Measurements from ENCODE around the gene ZNF195. TPM values are rescaled to one million over a fixed set of nuclear protein-coding genes. Genes with fewer than 3 reads are reported as not detected.

Gene ZNF195
- total and polyA plus RNA-seq, 10 donors: 15.3 to 39.8 (median 28.3) TPM

DNA sequence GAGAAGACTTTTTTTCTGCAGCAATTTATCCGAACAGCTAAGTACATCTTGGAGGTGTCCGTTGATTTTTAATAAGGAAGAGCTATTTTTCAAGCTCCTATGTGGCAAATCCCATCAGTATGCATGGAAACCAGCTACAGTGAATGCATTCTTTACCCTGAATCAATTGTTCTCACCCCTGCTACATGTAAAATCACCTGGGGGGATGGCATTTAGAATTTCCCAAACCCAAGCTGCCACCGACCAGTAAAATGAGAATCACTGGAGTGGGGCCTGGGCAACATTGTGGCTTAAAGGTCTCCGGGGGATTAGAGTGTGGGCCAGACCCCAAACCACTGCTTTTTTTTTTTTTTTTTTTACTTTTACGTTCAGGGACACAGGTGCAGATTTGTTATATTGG is 2.8 kb upstream of the ZNF195 start:
- peaks cover 10 to 30% (median 25%) of the 10 kb centered on the region in 6 donors for H3K4me1 ChIP-seq
- WGBS, 5 donors: 73 to 83% (median 81%) methylated on average over 5 of the region's 5 CpGs
- no peak overlapping the region for H3K27ac ChIP-seq
- intact Hi-C loops (cut with DNase I; ENCODE audit: low total_unique reads): no loop called here
- H3K4me3 ChIP-seq: no peak overlapping the region
- peaks cover 0 to 8% (median 0%) of the 10 kb centered on the region in 6 donors for H3K36me3 ChIP-seq
- no peak for DNase-seq
- peaks cover 0 to 2% (median 0%) of the 10 kb centered on the region in 8 donors for H3K9me3 ChIP-seq
- TF ChIP-seq, protein P1, sequence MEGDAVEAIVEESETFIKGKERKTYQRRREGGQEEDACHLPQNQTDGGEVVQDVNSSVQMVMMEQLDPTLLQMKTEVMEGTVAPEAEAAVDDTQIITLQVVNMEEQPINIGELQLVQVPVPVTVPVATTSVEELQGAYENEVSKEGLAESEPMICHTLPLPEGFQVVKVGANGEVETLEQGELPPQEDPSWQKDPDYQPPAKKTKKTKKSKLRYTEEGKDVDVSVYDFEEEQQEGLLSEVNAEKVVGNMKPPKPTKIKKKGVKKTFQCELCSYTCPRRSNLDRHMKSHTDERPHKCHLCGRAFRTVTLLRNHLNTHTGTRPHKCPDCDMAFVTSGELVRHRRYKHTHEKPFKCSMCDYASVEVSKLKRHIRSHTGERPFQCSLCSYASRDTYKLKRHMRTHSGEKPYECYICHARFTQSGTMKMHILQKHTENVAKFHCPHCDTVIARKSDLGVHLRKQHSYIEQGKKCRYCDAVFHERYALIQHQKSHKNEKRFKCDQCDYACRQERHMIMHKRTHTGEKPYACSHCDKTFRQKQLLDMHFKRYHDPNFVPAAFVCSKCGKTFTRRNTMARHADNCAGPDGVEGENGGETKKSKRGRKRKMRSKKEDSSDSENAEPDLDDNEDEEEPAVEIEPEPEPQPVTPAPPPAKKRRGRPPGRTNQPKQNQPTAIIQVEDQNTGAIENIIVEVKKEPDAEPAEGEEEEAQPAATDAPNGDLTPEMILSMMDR (IDR thresholded peaks at IDR 0.05 in 8 of 11, conservative IDR thresholded peaks at IDR 0.05 in 3 of 11): no peak
- TF ChIP-seq POLR2A (IDR thresholded peaks at IDR 0.05) (no peak), POLR2AphosphoS5 (IDR thresholded peaks at IDR 0.05) (no peak)
- no peaks in the 10 kb centered on the region for H3K27me3 ChIP-seq (replicated peaks in 1 of 7)

DNA sequence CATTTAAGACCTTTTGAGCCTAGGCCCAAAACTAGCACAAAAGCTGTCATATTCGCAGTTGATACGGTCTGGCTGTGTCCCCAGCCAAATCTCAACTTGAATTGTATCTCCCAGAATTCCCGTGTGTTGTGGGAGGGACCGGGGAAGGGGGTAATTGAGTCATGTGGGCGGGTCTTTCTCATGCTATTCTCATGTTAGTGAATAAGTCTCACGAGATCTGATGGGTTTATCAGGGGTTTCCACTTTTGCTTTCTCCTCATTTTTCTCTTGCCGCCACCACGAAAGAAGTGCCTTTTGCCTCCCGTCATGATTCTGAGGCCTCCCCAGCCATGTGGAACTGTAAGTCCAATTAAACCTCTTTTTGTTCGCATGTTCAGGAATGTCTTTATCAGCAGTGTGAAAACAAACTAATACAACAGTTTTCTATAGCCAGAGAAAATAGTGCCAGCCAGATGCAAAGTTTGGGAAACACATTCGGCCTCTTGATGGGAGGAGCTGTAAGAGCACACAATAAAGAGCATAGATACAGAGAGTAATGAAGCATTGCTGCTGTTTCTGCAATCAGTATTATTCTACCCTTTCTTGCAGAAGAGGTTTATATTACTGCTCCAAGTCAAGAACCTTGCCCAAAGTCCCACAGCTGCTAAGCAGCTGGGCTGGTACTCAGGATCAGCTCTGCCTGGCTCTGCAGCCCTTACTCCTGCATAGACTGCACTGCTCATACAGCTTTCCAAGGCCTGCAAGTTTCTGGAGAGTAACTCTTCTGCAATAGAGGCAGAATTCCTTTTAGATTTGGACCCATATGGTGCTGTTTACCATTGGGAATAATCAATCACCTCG is 2.0 kb upstream of the ZNF195 start:
- no peak overlapping the region for H3K4me3 ChIP-seq
- H3K27me3 ChIP-seq (replicated peaks in 1 of 7): no peaks in the 10 kb centered on the region
- TF ChIP-seq POLR2A (IDR thresholded peaks at IDR 0.05) (no peak), POLR2AphosphoS5 (IDR thresholded peaks at IDR 0.05) (no peak)
- TF ChIP-seq, protein P1 (IDR thresholded peaks at IDR 0.05 in 8 of 11, conservative IDR thresholded peaks at IDR 0.05 in 3 of 11): no peak
- H3K36me3 ChIP-seq: peaks cover 0 to 16% (median 0%) of the 10 kb centered on the region in 6 donors
- no peaks in the 10 kb centered on the region for H3K9me3 ChIP-seq
- H3K4me1 ChIP-seq: peaks cover 12 to 38% (median 31%) of the 10 kb centered on the region in 6 donors
- intact Hi-C loops (cut with DNase I; ENCODE audit: low total_unique reads): no loop called here
- no peak overlapping the region for H3K27ac ChIP-seq
- 74 to 88% (median 83%) methylated on average over 12 of the region's 12 CpGs for WGBS, 5 donors
- no peak for DNase-seq

DNA sequence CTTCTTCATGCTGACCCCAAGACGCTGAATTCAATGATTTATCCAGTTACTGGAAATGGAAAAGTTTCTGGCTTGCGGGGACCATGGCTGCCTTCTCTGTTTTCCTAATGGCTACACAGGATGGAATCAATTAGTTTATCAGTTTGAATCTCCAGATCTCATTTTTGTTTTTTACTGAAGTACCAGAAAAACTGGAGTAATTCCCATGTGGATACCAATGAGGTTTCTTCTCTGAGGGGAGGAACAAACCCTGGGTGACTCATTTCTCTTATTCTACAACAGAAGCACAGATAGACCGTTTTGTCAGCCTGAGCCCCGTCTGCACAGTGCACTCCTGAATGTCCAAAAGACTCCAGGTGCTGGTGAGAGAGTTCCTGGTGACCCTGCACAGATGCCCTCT is 3.4 kb downstream of the ZNF195 start:
- WGBS, 5 donors: 78 to 95% (median 94%) methylated on average over 4 of the region's 4 CpGs
- intact Hi-C loops (cut with DNase I; ENCODE audit: low total_unique reads): no loop called here
- H3K9me3 ChIP-seq: peaks cover 0 to 26% (median 0%) of the 10 kb centered on the region in 8 donors
- H3K27ac ChIP-seq: no peak overlapping the region
- no peak for DNase-seq
- H3K4me1 ChIP-seq: peaks cover 12 to 66% (median 45%) of the 10 kb centered on the region in 6 donors
- H3K27me3 ChIP-seq (replicated peaks in 1 of 7): no peaks in the 10 kb centered on the region
- no peak overlapping the region for H3K4me3 ChIP-seq
- H3K36me3 ChIP-seq: peaks cover 4 to 69% (median 28%) of the 10 kb centered on the region in 6 donors
- no peak for TF ChIP-seq POLR2AphosphoS5 (IDR thresholded peaks at IDR 0.05)
- TF ChIP-seq, protein P1 (IDR thresholded peaks at IDR 0.05 in 8 of 11, conservative IDR thresholded peaks at IDR 0.05 in 3 of 11): no peak
- TF ChIP-seq POLR2A (IDR thresholded peaks at IDR 0.05): no peak

DNA sequence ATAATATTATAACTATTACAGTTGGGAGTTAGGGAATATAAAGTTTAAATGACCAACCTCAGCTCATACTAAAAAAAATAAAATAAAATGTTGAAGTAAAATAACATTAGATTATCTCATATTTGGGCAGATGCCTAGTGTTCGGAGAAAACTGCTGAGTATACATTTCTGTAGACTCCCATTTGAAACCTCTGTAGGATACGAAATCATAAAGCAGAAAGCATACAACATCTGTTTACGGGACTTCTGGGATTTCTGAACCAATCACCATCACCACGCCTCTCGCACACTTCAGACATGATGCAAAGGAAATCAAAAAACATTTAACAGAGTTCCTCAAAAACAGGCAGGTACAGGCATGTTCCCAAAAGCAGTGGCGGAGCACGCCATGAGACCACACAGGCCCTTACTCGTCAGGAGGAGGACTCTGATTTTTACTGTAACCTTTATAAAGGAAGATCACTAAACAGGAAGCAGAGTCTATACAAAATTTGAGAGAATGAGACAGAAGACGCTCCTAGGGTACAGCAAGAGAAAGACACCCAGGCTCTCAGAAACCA is 8.6 kb downstream of the ZNF195 start:
- no peak for DNase-seq
- WGBS, 5 donors: 83 to 96% (median 94%) methylated on average over 9 of the region's 9 CpGs
- intact Hi-C loops (cut with DNase I; ENCODE audit: low total_unique reads): no loop called here
- Histone ChIP-seq H3K4me1 (peaks cover 0 to 27% (median 10%) of the 10 kb centered on the region in 6 donors), H3K27me3 (replicated peaks in 1 of 7) (no peaks in the 10 kb centered on the region), H3K9me3 (peaks cover 0 to 75% (median 39%) of the 10 kb centered on the region in 8 donors), H3K36me3 (peaks cover 18 to 100% (median 79%) of the 10 kb centered on the region in 6 donors), H3K27ac (no peak overlapping the region), H3K4me3 (no peak overlapping the region)
- TF ChIP-seq, protein P1 (IDR thresholded peaks at IDR 0.05 in 8 of 11, conservative IDR thresholded peaks at IDR 0.05 in 3 of 11): no peak
- TF ChIP-seq POLR2AphosphoS5 (IDR thresholded peaks at IDR 0.05) (no peak), POLR2A (IDR thresholded peaks at IDR 0.05) (no peak)
